GM12878 (cell line): ENCODE results near the gene POLA2. TPM values are rescaled to one million over a fixed set of nuclear protein-coding genes. Genes with fewer than 3 reads are reported as not detected.

Source experiments
- ATAC-seq: fragments of 200-7000 bp; cut with Tn5 transposase; 3 replicates; pipeline ENCODE4 v1.9.1; 2020; ENCODE audit warnings: mild to moderate bottlenecking, moderate library complexity
- BruUV-seq: library from RNA; stranded (reverse); fragments of 400-500 nt; replicated peaks from 2 replicates; lab custom pipeline; 2021; lab: Mats Ljungman, UMichigan
- CTCF ChIA-PET: fragments of 300-600 bp; sonication (Branson Sonifier 250); formaldehyde crosslinking; extraction: SDS; loops from one replicate; lab custom pipeline; 2021; ENCODE audit warnings: inconsistent platforms; lab: Yijun Ruan, JAX
- POLR2A ChIA-PET: fragments of 350-600 bp; formaldehyde crosslinking; extraction: SDS; loops from one replicate; lab custom pipeline; 2021; ENCODE audit warnings: inconsistent platforms; lab: Charles Lee
- RAD21 ChIA-PET: fragments of 300-600 bp; sonication (Branson Sonifier 250); formaldehyde crosslinking; loops from one replicate; lab custom pipeline; 2023; ENCODE audit warnings: antibody characterized with exemption; ENCODE audit not compliant: unreplicated experiment; lab: Charles Lee
- SMC1A ChIA-PET: fragments of 300-600 bp; sonication (Branson Sonifier 250); formaldehyde crosslinking; loops from one replicate; lab custom pipeline; 2023; ENCODE audit not compliant: unreplicated experiment, uncharacterized antibody; lab: Charles Lee
- DNase-seq: peaks from one replicate; pipeline ENCODE4 v3.0.0-alpha.2; 2011; ENCODE audit warnings: low read depth, low spot score
- FAIRE-seq: peaks from 3 replicates; lab custom pipeline; 2011; peaks lifted over from hg19 to GRCh38; lab: Jason Lieb, UNC
- H2AFZ ChIP-seq: 2 replicates; pipeline ENCODE4 v1.6.0; 2011; ENCODE audit warnings: low read depth, low read length, control low read depth; ENCODE audit not compliant: control insufficient read depth
- H3K27ac ChIP-seq: 2 replicates; pipeline ENCODE4 v1.5.1; 2011; ENCODE audit warnings: control low read depth; ENCODE audit not compliant: control insufficient read depth, insufficient read depth
- H3K27me3 ChIP-seq, 2 experiments: replicated peaks in 1 of 2; 2 replicates each; pipeline versions ENCODE4 v1.6.0 to v1.6.1; 2011; ENCODE audit warnings: low read length in 1 of 2; ENCODE audit not compliant: control insufficient read depth in 2 of 2, insufficient read depth in 2 of 2
- H3K36me3 ChIP-seq, 2 experiments: 2 replicates each; pipeline ENCODE4 v1.5.1; 2011; ENCODE audit warnings: low read length in 1 of 2; ENCODE audit not compliant: control insufficient read depth in 2 of 2, insufficient read depth in 2 of 2
- H3K4me1 ChIP-seq: 2 replicates; pipeline ENCODE4 v1.6.1; 2011; ENCODE audit warnings: mild to moderate bottlenecking, low read length, moderate library complexity, mixed read lengths; ENCODE audit not compliant: control insufficient read depth, insufficient read depth
- H3K4me2 ChIP-seq: 2 replicates; pipeline ENCODE4 v1.6.0; 2011; ENCODE audit warnings: control low read depth; ENCODE audit not compliant: control insufficient read depth, insufficient read depth
- H3K4me3 ChIP-seq: fragments of 200-600 bp; sonication (generic); 2 replicates; pipeline ENCODE4 v1.5.1; 2016
- H3K79me2 ChIP-seq: 2 replicates; pipeline ENCODE4 v1.6.0; 2011; ENCODE audit warnings: low read length; ENCODE audit not compliant: control insufficient read depth, insufficient read depth
- H3K9ac ChIP-seq: 2 replicates; pipeline ENCODE4 v1.8.0; 2011; ENCODE audit warnings: low read length, control low read depth, mixed read lengths; ENCODE audit not compliant: control insufficient read depth, insufficient read depth
- H3K9me3 ChIP-seq: replicated peaks from 3 replicates; pipeline ENCODE4 v1.5.1; 2011; ENCODE audit warnings: mild to moderate bottlenecking, low read length; ENCODE audit not compliant: control insufficient read depth, insufficient read depth
- H4K20me1 ChIP-seq: 2 replicates; pipeline ENCODE4 v1.6.0; 2011; ENCODE audit not compliant: control insufficient read depth, insufficient read depth
- CEBPB ChIP-seq, 2 experiments: fragments of 150-350 bp in 1 of 2; IDR thresholded peaks; 2 replicates each; pipeline ENCODE4 v1.6.1; 2012 to 2014; ENCODE audit warnings: low read depth in 2 of 2, low read length in 2 of 2, borderline replicate concordance in 1 of 2, inconsistent platforms in 1 of 2
- CHD2 ChIP-seq: IDR thresholded peaks from 2 replicates; pipeline ENCODE4 v1.6.1; 2011; ENCODE audit warnings: low read depth, low read length, improper control_type of control experiment, borderline replicate concordance
- CHD4 ChIP-seq: fragments of 200-600 bp; sonication (generic); IDR thresholded peaks from 2 replicates; pipeline ENCODE4 v1.6.1; 2016; ENCODE audit warnings: mild to moderate bottlenecking
- SIN3A ChIP-seq: IDR thresholded peaks from 2 replicates; pipeline ENCODE4 v1.6.1; 2012; ENCODE audit warnings: low read depth, low read length, improper control_type of control experiment
- STAT1 ChIP-seq: fragments of 450-650 bp; conservative IDR thresholded peaks from 2 replicates; pipeline ENCODE4 v1.6.1; 2014; ENCODE audit warnings: antibody characterized with exemption, mild to moderate bottlenecking
- TBL1XR1 ChIP-seq: IDR thresholded peaks from 2 replicates; pipeline ENCODE4 v1.6.1; 2012; ENCODE audit warnings: low read depth, low read length, improper control_type of control experiment
- TCF7 ChIP-seq: IDR thresholded peaks from 2 replicates; pipeline ENCODE4 v1.6.1; 2014; ENCODE audit warnings: antibody characterized with exemption, borderline replicate concordance
- ZSCAN29 ChIP-seq: fragments of 450-650 bp; IDR thresholded peaks from 2 replicates; pipeline ENCODE4 v1.6.1; 2017; ENCODE audit warnings: mild to moderate bottlenecking, moderate library complexity
- WGBS: methylation state at CpG from one replicate; pipeline ENCODE4 v1.1.6; 2016; ENCODE audit warnings: low lambda C conversion rate; ENCODE audit not compliant: insufficient replicate concordance, insufficient coverage; ENCODE audit errors: missing lambda C conversion rate; 5-methylcytosine and 5-hydroxymethylcytosine counted together
- in situ Hi-C: fragments of 300-500 bp; cut with MboI; formaldehyde crosslinking; loops from 9 replicates; pipeline ENCODE4 v1.14.3; 2018; ENCODE audit warnings: mixed read lengths
- intact Hi-C: fragments of 100-400 bp; cut with micrococcal nuclease; formaldehyde crosslinking; loops from one replicate; pipeline ENCODE4 v1.14.2; 2022; ENCODE audit not compliant: unreplicated experiment
- polyA plus RNA-seq, 11 experiments: library from polyadenylated mRNA; depleted of rRNA in 4 of 11; unstranded in 6 of 11; stranded (reverse) in 5 of 11; fragments of >200 nt; fragmentation: Nextera tagmentation in 4 of 11; fragmentation: Illumina TruSeq in 1 of 11; extraction: Ambion mirVana in 4 of 11; extraction: Trizol in 1 of 11; gene quantifications; 1 replicate in 1 of 11; 2 replicates in 10 of 11; pipeline versions ENCODE4 v1.2.1 to v1.2.3, GENCODE V29; 2011 to 2016; ENCODE audit warnings: inconsistent platforms in 2 of 11, missing spikeins in 2 of 11, low read depth in 1 of 11
- total RNA-seq, 4 experiments: library from RNA; depleted of rRNA in 3 of 4; stranded (reverse); fragments of >200 nt in 3 of 4; fragmentation: Illumina TruSeq in 1 of 4; extraction: Trizol in 1 of 4; gene quantifications; 2 replicates each; pipeline versions ENCODE4 v1.2.1 to v1.2.3, GENCODE V29; 2013 to 2021
- TF ChIP-seq, protein P1 (sequence below): fragments of 450-650 bp; IDR thresholded peaks from 2 replicates; pipeline ENCODE4 v1.6.1; 2017; ENCODE audit warnings: low read depth, mild to moderate bottlenecking, moderate library complexity
- TF ChIP-seq, protein P2 (sequence below): IDR thresholded peaks from 2 replicates; pipeline ENCODE4 v1.6.1; 2012; ENCODE audit warnings: low read depth, low read length, improper control_type of control experiment
- TF ChIP-seq, protein P3 (sequence below): IDR thresholded peaks from 2 replicates; pipeline ENCODE4 v1.6.1; 2012; ENCODE audit warnings: mild to moderate bottlenecking, low read depth, low read length
- TF ChIP-seq, protein P4 (sequence below): IDR thresholded peaks from 2 replicates; pipeline ENCODE4 v1.6.1; 2012; ENCODE audit warnings: low read length, inconsistent platforms

POLA2 gene
- total and polyA plus RNA-seq, 10 of the 15 experiments (the other 5 are each of a cell fraction or from before 2014, with no cell fraction given) = 4.2 to 121 (median 56.2) TPM

DNA sequence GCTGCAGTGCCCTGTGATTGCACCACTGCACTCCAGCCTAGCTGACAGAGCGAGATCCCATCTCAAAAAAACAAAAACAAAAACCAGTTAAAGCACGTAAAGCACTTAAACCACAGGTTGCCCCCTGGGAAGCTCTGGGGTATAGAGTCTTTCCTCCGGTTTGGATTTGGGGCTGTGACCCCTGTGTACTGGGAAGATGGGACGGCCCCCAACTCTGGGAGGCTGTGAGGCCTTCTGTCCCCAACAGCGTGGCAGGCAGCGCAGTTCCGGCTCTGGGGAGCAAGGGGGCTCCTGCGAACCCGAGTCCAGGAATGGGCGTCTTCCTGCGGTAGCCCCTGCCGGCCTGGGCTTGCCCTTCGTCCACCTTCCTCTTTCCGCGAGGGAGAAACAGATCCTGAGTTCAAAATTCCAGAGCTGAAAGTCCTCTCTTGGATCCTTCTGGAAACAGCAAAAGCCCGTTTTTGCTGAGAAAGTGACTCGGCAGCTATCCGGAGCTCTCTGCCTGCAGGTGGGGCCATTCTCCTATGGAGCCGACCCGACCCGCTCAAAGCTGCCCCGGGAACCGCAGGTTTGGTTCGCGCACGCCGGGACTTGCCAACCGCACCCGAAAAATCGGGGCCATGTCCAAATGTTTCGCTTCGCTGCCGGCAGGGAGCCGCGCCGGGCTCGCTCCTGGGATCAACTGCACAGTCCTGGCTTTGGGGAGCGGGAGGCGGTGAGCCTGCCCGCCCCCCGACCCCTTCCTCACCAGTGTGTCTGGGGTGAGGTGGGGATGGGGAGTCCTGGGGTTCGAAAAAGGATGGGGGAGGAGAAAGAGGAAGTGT, 36.3 kb upstream of the POLA2 start (continued):
- TF ChIP-seq CEBPB (IDR thresholded peaks at IDR 0.05; ENCODE audit: borderline replicate concordance in 1 of 2, low read depth in 2 of 2, low read length in 2 of 2) (no peak), TCF7 (no peak), ZSCAN29 (no peak), CHD4 (no peak)
- TF ChIP-seq, protein P1, sequence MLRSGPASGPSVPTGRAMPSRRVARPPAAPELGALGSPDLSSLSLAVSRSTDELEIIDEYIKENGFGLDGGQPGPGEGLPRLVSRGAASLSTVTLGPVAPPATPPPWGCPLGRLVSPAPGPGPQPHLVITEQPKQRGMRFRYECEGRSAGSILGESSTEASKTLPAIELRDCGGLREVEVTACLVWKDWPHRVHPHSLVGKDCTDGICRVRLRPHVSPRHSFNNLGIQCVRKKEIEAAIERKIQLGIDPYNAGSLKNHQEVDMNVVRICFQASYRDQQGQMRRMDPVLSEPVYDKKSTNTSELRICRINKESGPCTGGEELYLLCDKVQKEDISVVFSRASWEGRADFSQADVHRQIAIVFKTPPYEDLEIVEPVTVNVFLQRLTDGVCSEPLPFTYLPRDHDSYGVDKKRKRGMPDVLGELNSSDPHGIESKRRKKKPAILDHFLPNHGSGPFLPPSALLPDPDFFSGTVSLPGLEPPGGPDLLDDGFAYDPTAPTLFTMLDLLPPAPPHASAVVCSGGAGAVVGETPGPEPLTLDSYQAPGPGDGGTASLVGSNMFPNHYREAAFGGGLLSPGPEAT = peak; percentile 25; the same call in 1 of the 2 replicates
- TF ChIP-seq, protein P2, sequence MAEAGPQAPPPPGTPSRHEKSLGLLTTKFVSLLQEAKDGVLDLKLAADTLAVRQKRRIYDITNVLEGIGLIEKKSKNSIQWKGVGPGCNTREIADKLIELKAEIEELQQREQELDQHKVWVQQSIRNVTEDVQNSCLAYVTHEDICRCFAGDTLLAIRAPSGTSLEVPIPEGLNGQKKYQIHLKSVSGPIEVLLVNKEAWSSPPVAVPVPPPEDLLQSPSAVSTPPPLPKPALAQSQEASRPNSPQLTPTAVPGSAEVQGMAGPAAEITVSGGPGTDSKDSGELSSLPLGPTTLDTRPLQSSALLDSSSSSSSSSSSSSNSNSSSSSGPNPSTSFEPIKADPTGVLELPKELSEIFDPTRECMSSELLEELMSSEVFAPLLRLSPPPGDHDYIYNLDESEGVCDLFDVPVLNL = no peak

DNA sequence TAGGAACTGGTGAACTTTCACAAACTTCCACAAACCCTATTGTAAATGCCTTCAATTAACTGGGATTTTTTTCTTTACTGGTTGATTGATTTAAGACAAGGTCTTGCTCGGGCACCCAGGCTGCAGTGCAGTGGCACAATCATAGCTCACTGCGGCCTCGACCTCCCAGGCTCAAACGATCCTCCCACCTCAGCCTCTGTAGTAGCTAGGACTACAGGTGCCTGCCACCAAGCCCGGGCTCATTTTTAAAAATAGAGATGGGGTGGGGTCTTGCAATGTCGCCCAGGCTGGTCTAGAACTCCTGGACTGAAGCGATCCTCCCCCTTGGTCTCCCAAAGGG, 35.7 kb upstream of the POLA2 start:
- in situ Hi-C loops (no loop called here), intact Hi-C loops (no loop called here)
- Histone ChIP-seq H3K4me2 (peak overlapping the region; percentile 90; the same call in 1 of the 2 replicates), H3K79me2 (no peaks in the 10 kb centered on the region), H3K27me3 (no peaks in the 10 kb centered on the region; a peak in 1 of 4 replicates), H3K9me3 (no peaks in the 10 kb centered on the region), H4K20me1 (no peaks in the 10 kb centered on the region), H3K4me1 (peaks cover 11% of the 10 kb centered on the region), H3K27ac (no peak overlapping the region), H3K9ac (peak overlapping the region; percentile 64), H3K4me3 (peak overlapping the region; percentile 58), H3K36me3 (no peaks in the 10 kb centered on the region), H2AFZ (peak overlapping the region; percentile 76)
- ChIA-PET CTCF (interaction anchor here (0.6 to 9.0 kb wide), 25 partner anchors 17 to 382 kb away, joined by 3 to 121 read pairs (median 4); partner anchors contain the start of genes CDC42EP2, DPF2, FAU and MRPL49), RAD21 (interaction anchor here (0.6 to 2.7 kb wide), 11 partner anchors 11 to 192 kb away, joined by 4 to 21 read pairs (median 5); partner anchors contain the start of genes CAPN1, CDC42EP2 and POLA2), SMC1A (interaction anchor here (0.9 to 4.7 kb wide), 7 partner anchors 25 to 291 kb away, joined by 3 to 30 read pairs (median 4); partner anchors contain the start of genes CDC42EP2 and POLA2), POLR2A (interaction anchor here (0.5 to 0.9 kb wide), 3 partner anchors 36 to 105 kb away, joined by 3 to 6 read pairs (median 3); partner anchors contain the start of gene POLA2)
- peak; percentile 48 for ATAC-seq
- WGBS = 18% methylated on average over 7 of the region's 7 CpGs
- FAIRE-seq = no peak
- no peak for DNase-seq
- BruUV-seq = no TSS peak
- TF ChIP-seq, protein P3, sequence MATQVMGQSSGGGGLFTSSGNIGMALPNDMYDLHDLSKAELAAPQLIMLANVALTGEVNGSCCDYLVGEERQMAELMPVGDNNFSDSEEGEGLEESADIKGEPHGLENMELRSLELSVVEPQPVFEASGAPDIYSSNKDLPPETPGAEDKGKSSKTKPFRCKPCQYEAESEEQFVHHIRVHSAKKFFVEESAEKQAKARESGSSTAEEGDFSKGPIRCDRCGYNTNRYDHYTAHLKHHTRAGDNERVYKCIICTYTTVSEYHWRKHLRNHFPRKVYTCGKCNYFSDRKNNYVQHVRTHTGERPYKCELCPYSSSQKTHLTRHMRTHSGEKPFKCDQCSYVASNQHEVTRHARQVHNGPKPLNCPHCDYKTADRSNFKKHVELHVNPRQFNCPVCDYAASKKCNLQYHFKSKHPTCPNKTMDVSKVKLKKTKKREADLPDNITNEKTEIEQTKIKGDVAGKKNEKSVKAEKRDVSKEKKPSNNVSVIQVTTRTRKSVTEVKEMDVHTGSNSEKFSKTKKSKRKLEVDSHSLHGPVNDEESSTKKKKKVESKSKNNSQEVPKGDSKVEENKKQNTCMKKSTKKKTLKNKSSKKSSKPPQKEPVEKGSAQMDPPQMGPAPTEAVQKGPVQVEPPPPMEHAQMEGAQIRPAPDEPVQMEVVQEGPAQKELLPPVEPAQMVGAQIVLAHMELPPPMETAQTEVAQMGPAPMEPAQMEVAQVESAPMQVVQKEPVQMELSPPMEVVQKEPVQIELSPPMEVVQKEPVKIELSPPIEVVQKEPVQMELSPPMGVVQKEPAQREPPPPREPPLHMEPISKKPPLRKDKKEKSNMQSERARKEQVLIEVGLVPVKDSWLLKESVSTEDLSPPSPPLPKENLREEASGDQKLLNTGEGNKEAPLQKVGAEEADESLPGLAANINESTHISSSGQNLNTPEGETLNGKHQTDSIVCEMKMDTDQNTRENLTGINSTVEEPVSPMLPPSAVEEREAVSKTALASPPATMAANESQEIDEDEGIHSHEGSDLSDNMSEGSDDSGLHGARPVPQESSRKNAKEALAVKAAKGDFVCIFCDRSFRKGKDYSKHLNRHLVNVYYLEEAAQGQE = no peak
- TF ChIP-seq ZSCAN29 (no peak), STAT1 (no peak), SIN3A (no peak), CHD2 (no peak), TBL1XR1 (no peak)
- TF ChIP-seq, protein P4, sequence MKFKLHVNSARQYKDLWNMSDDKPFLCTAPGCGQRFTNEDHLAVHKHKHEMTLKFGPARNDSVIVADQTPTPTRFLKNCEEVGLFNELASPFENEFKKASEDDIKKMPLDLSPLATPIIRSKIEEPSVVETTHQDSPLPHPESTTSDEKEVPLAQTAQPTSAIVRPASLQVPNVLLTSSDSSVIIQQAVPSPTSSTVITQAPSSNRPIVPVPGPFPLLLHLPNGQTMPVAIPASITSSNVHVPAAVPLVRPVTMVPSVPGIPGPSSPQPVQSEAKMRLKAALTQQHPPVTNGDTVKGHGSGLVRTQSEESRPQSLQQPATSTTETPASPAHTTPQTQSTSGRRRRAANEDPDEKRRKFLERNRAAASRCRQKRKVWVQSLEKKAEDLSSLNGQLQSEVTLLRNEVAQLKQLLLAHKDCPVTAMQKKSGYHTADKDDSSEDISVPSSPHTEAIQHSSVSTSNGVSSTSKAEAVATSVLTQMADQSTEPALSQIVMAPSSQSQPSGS = no peak
